MM.1S (cell line): ENCODE measurements around the gene GPR155.

ENCODE experiments used
- DNase-seq: peaks from one replicate; pipeline ENCODE4 v3.0.0-alpha.2; 2015
- H2AFZ ChIP-seq: fragments of 300-600 bp; sonication (generic); 2 replicates; pipeline ENCODE4 v1.6.0; 2016; ENCODE audit warnings: antibody characterized with exemption, low read length
- H3F3A ChIP-seq: fragments of 300-600 bp; sonication (generic); 2 replicates; pipeline ENCODE4 v1.6.1; 2016; ENCODE audit warnings: mild to moderate bottlenecking, antibody characterized with exemption, low read length, moderate library complexity, mixed read lengths; ENCODE audit not compliant: insufficient read depth
- H3K27ac ChIP-seq: fragments of 300-600 bp; sonication (generic); 2 replicates; pipeline ENCODE4 v1.5.1; 2016; ENCODE audit warnings: mild to moderate bottlenecking, low read length
- H3K27me3 ChIP-seq: fragments of 300-600 bp; sonication (generic); replicated peaks from 2 replicates; pipeline ENCODE4 v1.6.0; 2016; ENCODE audit warnings: low read length; ENCODE audit not compliant: insufficient read depth
- H3K36me3 ChIP-seq: fragments of 300-600 bp; sonication (generic); replicated peaks from 2 replicates; pipeline ENCODE4 v1.6.1; 2016; ENCODE audit warnings: mild to moderate bottlenecking, low read length, mixed read lengths; ENCODE audit not compliant: insufficient read depth
- H3K4me1 ChIP-seq: fragments of 300-600 bp; sonication (generic); 2 replicates; pipeline ENCODE4 v1.6.1; 2016; ENCODE audit warnings: low read length, mixed read lengths
- H3K4me2 ChIP-seq: fragments of 300-600 bp; sonication (generic); 2 replicates; pipeline ENCODE4 v1.6.0; 2016; ENCODE audit warnings: low read depth, low read length
- H3K4me3 ChIP-seq: fragments of 300-600 bp; sonication (generic); 2 replicates; pipeline ENCODE4 v1.5.1; 2016; ENCODE audit warnings: low read length, mixed read lengths
- H3K79me2 ChIP-seq: fragments of 300-600 bp; sonication (generic); 2 replicates; pipeline ENCODE4 v1.6.1; 2016; ENCODE audit warnings: mixed run types, low read length, mixed read lengths
- H3K9ac ChIP-seq: fragments of 300-600 bp; sonication (generic); 2 replicates; pipeline ENCODE4 v1.6.1; 2016; ENCODE audit warnings: low read length, mixed read lengths
- H3K9me2 ChIP-seq: fragments of 300-600 bp; sonication (generic); replicated peaks from 2 replicates; pipeline ENCODE4 v1.6.1; 2016; ENCODE audit warnings: mild to moderate bottlenecking, low read length, mixed read lengths; ENCODE audit not compliant: insufficient read depth
- H3K9me3 ChIP-seq: fragments of 300-600 bp; sonication (generic); replicated peaks from 2 replicates; pipeline ENCODE4 v1.6.1; 2016; ENCODE audit warnings: mild to moderate bottlenecking, low read length, mixed read lengths; ENCODE audit not compliant: insufficient read depth
- H4K20me1 ChIP-seq: fragments of 300-600 bp; sonication (generic); 2 replicates; pipeline ENCODE4 v1.6.1; 2016; ENCODE audit warnings: mild to moderate bottlenecking, low read length, moderate library complexity, mixed read lengths; ENCODE audit not compliant: insufficient read depth
- CTCF ChIP-seq: fragments of 300-600 bp; sonication (generic); IDR thresholded peaks from 2 replicates; pipeline ENCODE4 v1.5.1; 2016; ENCODE audit warnings: antibody characterized with exemption, low read length, mixed read lengths
- EZH2 ChIP-seq: fragments of 300-600 bp; sonication (generic); optimal IDR thresholded peaks from 2 replicates; pipeline ENCODE3; 2017; ENCODE audit warnings: low read depth, mild to moderate bottlenecking, antibody characterized with exemption, low read length, mixed read lengths
- EZH2phosphoT487 ChIP-seq: fragments of 300-600 bp; sonication (generic); IDR thresholded peaks from 2 replicates; pipeline ENCODE4 v1.6.1; 2018; ENCODE audit warnings: antibody characterized with exemption, low read length

The GPR155 gene

DNA sequence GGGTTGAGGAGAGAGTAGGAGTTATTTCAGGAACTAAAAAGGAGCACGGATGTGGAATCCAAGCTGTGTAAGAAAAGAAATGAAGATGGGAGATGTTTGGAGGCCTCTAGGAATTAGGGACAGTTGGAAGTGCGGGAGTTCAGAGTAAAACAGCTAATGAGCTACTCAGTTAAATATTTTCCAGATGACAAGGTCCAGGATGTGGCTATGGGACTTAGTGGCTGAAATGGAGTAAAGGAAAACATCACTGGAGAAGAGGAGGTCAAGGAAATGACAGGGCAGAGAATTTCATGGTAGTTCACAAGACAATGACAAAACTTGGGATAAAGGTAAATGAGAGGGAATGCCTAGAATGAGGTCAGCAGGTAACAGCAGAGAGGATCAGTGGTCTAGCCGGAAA lies 13.0 kb downstream of the GPR155 start:
- H3K79me2 ChIP-seq = no peaks in the 10 kb centered on the region
- H3K27me3 ChIP-seq = no peaks in the 10 kb centered on the region
- no peak overlapping the region for H3K4me3 ChIP-seq
- no peaks in the 10 kb centered on the region for H4K20me1 ChIP-seq
- H3K9me2 ChIP-seq = no peaks in the 10 kb centered on the region
- no peak overlapping the region for H3K9ac ChIP-seq
- H3K4me1 ChIP-seq = no peaks in the 10 kb centered on the region
- no peak overlapping the region for H3K4me2 ChIP-seq
- no peaks in the 10 kb centered on the region for H3K36me3 ChIP-seq
- H3F3A ChIP-seq = no peaks in the 10 kb centered on the region
- no peak overlapping the region for H3K27ac ChIP-seq
- TF ChIP-seq EZH2phosphoT487 (no peak), EZH2 (no peak), CTCF (no peak)
- no peak overlapping the region for H2AFZ ChIP-seq
- H3K9me3 ChIP-seq = no peaks in the 10 kb centered on the region
- DNase-seq = no peak

DNA sequence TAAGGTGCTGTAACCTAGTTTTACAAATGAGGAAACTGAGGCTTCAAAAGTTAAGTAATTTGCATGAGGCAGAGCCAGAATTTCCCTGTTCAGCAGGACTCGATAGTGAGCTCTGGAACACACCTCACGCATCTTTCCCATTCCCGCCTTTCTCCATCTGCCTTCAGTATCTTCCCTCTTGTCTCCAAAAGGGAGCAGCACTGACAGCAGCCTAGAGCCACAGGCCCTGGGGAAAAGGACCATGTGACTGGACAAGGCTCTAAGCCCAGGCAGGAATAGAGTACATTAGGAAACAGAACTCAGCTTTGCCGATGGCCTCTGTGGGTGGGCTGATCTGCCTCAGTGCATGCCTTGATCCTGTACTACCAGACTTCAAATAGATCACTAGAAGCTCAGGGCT lies 21.5 kb downstream of the GPR155 start:
- H3K4me1 ChIP-seq = no peaks in the 10 kb centered on the region
- H3K27me3 ChIP-seq = no peaks in the 10 kb centered on the region
- no peaks in the 10 kb centered on the region for H3K9me2 ChIP-seq
- no peak overlapping the region for H3K27ac ChIP-seq
- no peak overlapping the region for H3K4me2 ChIP-seq
- H3K9ac ChIP-seq = no peak overlapping the region
- H2AFZ ChIP-seq = no peak overlapping the region
- H3K36me3 ChIP-seq = no peaks in the 10 kb centered on the region
- H4K20me1 ChIP-seq = no peaks in the 10 kb centered on the region
- H3K9me3 ChIP-seq = no peaks in the 10 kb centered on the region
- H3K4me3 ChIP-seq = no peak overlapping the region
- DNase-seq = no peak
- H3K79me2 ChIP-seq = no peaks in the 10 kb centered on the region
- H3F3A ChIP-seq = no peaks in the 10 kb centered on the region
- TF ChIP-seq EZH2 (no peak), CTCF (no peak), EZH2phosphoT487 (no peak)

- Histone ChIP-seq H3K9me2 (no peaks in the 10 kb centered on the region), H3F3A (no peaks in the 10 kb centered on the region), H3K4me2 (no peak overlapping the region), H3K4me1 (no peaks in the 10 kb centered on the region), H3K4me3 (no peak overlapping the region), H3K27ac (no peak overlapping the region), H3K27me3 (no peaks in the 10 kb centered on the region), H3K36me3 (no peaks in the 10 kb centered on the region), H3K9ac (no peak overlapping the region), H2AFZ (no peak overlapping the region), H3K79me2 (no peaks in the 10 kb centered on the region), H4K20me1 (no peaks in the 10 kb centered on the region), H3K9me3 (no peaks in the 10 kb centered on the region)
- no peak for DNase-seq
- TF ChIP-seq CTCF = no peak
- TF ChIP-seq EZH2phosphoT487 = no peak
- TF ChIP-seq EZH2 = no peak
These were observed 25.6 kb downstream of the GPR155 start for GRCh38 chr2:174461221-174461620.
